Testis (tissue), 3 donors: ENCODE data around the gene ITIH3. TPM values are rescaled to one million over a fixed set of nuclear protein-coding genes. Genes with fewer than 3 reads are reported as not detected.

Experiments used
- DNase-seq: peaks from one replicate; pipeline ENCODE4 v3.0.0-alpha.2; 2019
- H3K27ac ChIP-seq, 2 donors: fragments of 200-600 bp; sonication (generic); one replicate each; pipeline ENCODE4 v1.5.1; 2019
- H3K27me3 ChIP-seq: fragments of 200-600 bp; sonication (generic); one replicate; pipeline ENCODE4 v1.5.1; 2019
- H3K36me3 ChIP-seq: fragments of 200-600 bp; sonication (generic); one replicate; pipeline ENCODE4 v1.5.1; 2017; ENCODE audit warnings: low read depth; ENCODE audit errors: missing control alignments
- H3K4me1 ChIP-seq: fragments of 200-600 bp; sonication (generic); one replicate; pipeline ENCODE4 v1.5.1; 2019
- H3K4me3 ChIP-seq, 2 donors: fragments of 200-600 bp; sonication (generic); one replicate each; pipeline ENCODE4 v1.5.1; 2017 to 2019
- H3K9me3 ChIP-seq: fragments of 200-600 bp; sonication (generic); one replicate; pipeline ENCODE4 v1.5.1; 2017
- CTCF ChIP-seq, 3 experiments: fragments of 450-650 bp in 2 of 3; fragments of 200-600 bp in 1 of 3; sonication (generic) in 1 of 3; IDR thresholded peaks; one replicate each; pipeline ENCODE4 v1.5.1; 2016 to 2019; ENCODE audit warnings: antibody characterized with exemption in 3 of 3, mild to moderate bottlenecking in 2 of 3, moderate library complexity in 1 of 3
- POLR2A ChIP-seq: fragments of 450-650 bp; IDR thresholded peaks from one replicate; pipeline ENCODE4 v1.6.1; 2017; ENCODE audit warnings: antibody characterized with exemption, mild to moderate bottlenecking, moderate library complexity
- WGBS, 2 donors: methylation state at CpG; one replicate each; pipeline ENCODE4 v1.1.5; 2018; 5-methylcytosine and 5-hydroxymethylcytosine counted together
- intact Hi-C: fragments of 100-400 bp; cut with DNase I; formaldehyde crosslinking; loops from one replicate; pipeline ENCODE4 v1.15.1; 2023; ENCODE audit warnings: low total_unique reads
- polyA plus RNA-seq: library from polyadenylated mRNA; stranded (reverse); fragments of 350-450 nt; fragmentation: Illumina TruSeq; extraction: RNeasy Lipid Tissue Mini Kit (QIAGEN cat#74804); gene quantifications from one replicate; pipeline ENCODE4 v1.2.3, GENCODE V29; 2014; ENCODE audit warnings: low read depth, low replicate concordance; ENCODE audit not compliant: insufficient read depth
- total RNA-seq, 2 donors: library from RNA; depleted of rRNA; stranded (reverse); fragments of >200 nt; gene quantifications; one replicate each; pipeline ENCODE4 v1.2.3, GENCODE V29; 2016

ITIH3 gene
- total and polyA plus RNA-seq, 3 donors from 2014 or later, result 5.4 to 9.9 (median 6.3) TPM

GRCh38 chr3:52787672-52788625 is 6.6 kb upstream of the ITIH3 start:
- Histone ChIP-seq H3K27ac (no peak overlapping the region), H3K27me3 (no peaks in the 10 kb centered on the region), H3K4me3 (no peak overlapping the region), H3K9me3 (no peaks in the 10 kb centered on the region), H3K36me3 (no peaks in the 10 kb centered on the region), H3K4me1 (no peaks in the 10 kb centered on the region)
- intact Hi-C loops, result no loop called here
- 63 to 88% methylated on average over 9 to 17 of the region's 17 CpGs for WGBS, 2 donors
- no peak for DNase-seq
- TF ChIP-seq POLR2A (no peak), CTCF (IDR thresholded peaks at IDR 0.05) (no peak)

GRCh38 chr3:52788890-52789745 is 5.5 kb upstream of the ITIH3 start:
- intact Hi-C loops, result no loop called here
- WGBS, 2 donors, result 87 to 88% methylated on average over 13 to 16 of the region's 16 CpGs
- Histone ChIP-seq H3K4me3 (no peak overlapping the region), H3K36me3 (no peaks in the 10 kb centered on the region), H3K9me3 (no peaks in the 10 kb centered on the region), H3K27ac (no peak overlapping the region), H3K4me1 (no peaks in the 10 kb centered on the region), H3K27me3 (no peaks in the 10 kb centered on the region)
- DNase-seq, result no peak
- TF ChIP-seq POLR2A, result no peak
- TF ChIP-seq CTCF (IDR thresholded peaks at IDR 0.05), result no peak

GRCh38 chr3:52789746-52790040 is 4.9 kb upstream of the ITIH3 start:
- Histone ChIP-seq H3K9me3 (no peaks in the 10 kb centered on the region), H3K27me3 (no peaks in the 10 kb centered on the region), H3K27ac (no peak overlapping the region), H3K36me3 (no peaks in the 10 kb centered on the region), H3K4me3 (no peak overlapping the region), H3K4me1 (no peaks in the 10 kb centered on the region)
- TF ChIP-seq CTCF (IDR thresholded peaks at IDR 0.05) (no peak), POLR2A (no peak)
- no peak for DNase-seq
- WGBS, 2 donors, result 93 to 100% methylated on average over 1 to 6 of the region's 6 CpGs
- intact Hi-C loops, result no loop called here

- TF ChIP-seq CTCF (IDR thresholded peaks at IDR 0.05) (no peak), POLR2A (no peak)
- Histone ChIP-seq H3K36me3 (no peaks in the 10 kb centered on the region), H3K27ac (no peak overlapping the region), H3K27me3 (no peaks in the 10 kb centered on the region), H3K4me3 (no peak overlapping the region), H3K9me3 (no peaks in the 10 kb centered on the region), H3K4me1 (no peaks in the 10 kb centered on the region)
- 87 to 94% methylated on average over 7 of the region's 7 CpGs for WGBS, 2 donors
- no peak for DNase-seq
- intact Hi-C loops, result no loop called here
These were observed 4.3 kb upstream of the ITIH3 start for GRCh38 chr3:52790337-52790736.
